ENCODE data around the gene IL1RN.
"Not testable (repeated sequence)": the region's sequence is repeated elsewhere in the genome, so short reads cannot be mapped to it uniquely, and the experiment has no call there.

Gene IL1RN

GRCh38 chr2:113126845-113127645 lies at the start of gene IL1RN:
TSS of gene IL1RN (plus strand) at chr2:113127598. CDS start at chr2:113127625, 27 bp downstream.
- no peak for DNase-seq (ENCODE audit: low read depth)

GRCh38 chr2:113077921-113078320 lies 49.5 kb upstream of the IL1RN start:
- DNase-seq (ENCODE audit: low read depth), result no peak

- DNase-seq (ENCODE audit: low read depth), result no peak
Measured at GRCh38 chr2:113078350-113078839, 49.0 kb upstream of the IL1RN start.

- no peak for DNase-seq (ENCODE audit: low read depth)
Measured at GRCh38 chr2:113079131-113079530, 48.3 kb upstream of the IL1RN start.

GRCh38 chr2:113080134-113080533 lies 47.3 kb upstream of the IL1RN start:
- no peak for DNase-seq (ENCODE audit: low read depth)

GRCh38 chr2:113081488-113082210 lies 45.7 kb upstream of the IL1RN start:
- DNase-seq (ENCODE audit: low read depth), result no peak

GRCh38 chr2:113083296-113083695 lies 44.1 kb upstream of the IL1RN start:
- no peak for DNase-seq (ENCODE audit: low read depth)

GRCh38 chr2:113084249-113085000 lies 43.0 kb upstream of the IL1RN start:
- DNase-seq (ENCODE audit: low read depth), result no peak

GRCh38 chr2:113085542-113085941 lies 41.9 kb upstream of the IL1RN start:
- DNase-seq (ENCODE audit: low read depth), result no peak

- DNase-seq (ENCODE audit: low read depth), result no peak
Measured at GRCh38 chr2:113088213-113088992, 39.0 kb upstream of the IL1RN start.

- no peak for DNase-seq (ENCODE audit: low read depth)
Measured at GRCh38 chr2:113089916-113090315, 37.5 kb upstream of the IL1RN start.

- no peak for DNase-seq (ENCODE audit: low read depth)
Measured at GRCh38 chr2:113091231-113091896, 36.0 kb upstream of the IL1RN start.

- DNase-seq (ENCODE audit: low read depth), result no peak
Measured at GRCh38 chr2:113092864-113093612, 34.4 kb upstream of the IL1RN start.

- DNase-seq (ENCODE audit: low read depth), result no peak
Measured at GRCh38 chr2:113093613-113093977, 33.8 kb upstream of the IL1RN start.

GRCh38 chr2:113096306-113096705 lies 31.1 kb upstream of the IL1RN start:
- DNase-seq (ENCODE audit: low read depth), result not testable (repeated sequence)

GRCh38 chr2:113096842-113097618 lies 30.4 kb upstream of the IL1RN start:
- not testable (repeated sequence) for DNase-seq (ENCODE audit: low read depth)

GRCh38 chr2:113098041-113098440 lies 29.4 kb upstream of the IL1RN start:
- DNase-seq (ENCODE audit: low read depth), result no peak

GRCh38 chr2:113098532-113098931 lies 28.9 kb upstream of the IL1RN start:
- DNase-seq (ENCODE audit: low read depth), result no peak

- no peak for DNase-seq (ENCODE audit: low read depth)
Measured at GRCh38 chr2:113102133-113102532, 25.3 kb upstream of the IL1RN start.

GRCh38 chr2:113103277-113103676 lies 24.1 kb upstream of the IL1RN start:
- no peak for DNase-seq (ENCODE audit: low read depth)
